ENCODE measurements around the gene TTC33.

Gene TTC33

GRCh38 chr5:40560474-40561110 lies 195.2 kb downstream of the TTC33 start:
- DNase-seq, result no peak

GRCh38 chr5:40559306-40559705 lies 196.5 kb downstream of the TTC33 start:
- DNase-seq, result no peak

- no peak for DNase-seq
These were observed 198.3 kb downstream of the TTC33 start for GRCh38 chr5:40557501-40557900.

GRCh38 chr5:40556811-40557210 lies 198.9 kb downstream of the TTC33 start:
- no peak for DNase-seq

- DNase-seq, result no peak
These were observed 199.9 kb downstream of the TTC33 start for GRCh38 chr5:40555886-40556285.

GRCh38 chr5:40554813-40555212 lies 200.9 kb downstream of the TTC33 start:
- DNase-seq, result no peak

GRCh38 chr5:40554054-40554453 lies 201.7 kb downstream of the TTC33 start:
- no peak for DNase-seq

- DNase-seq, result no peak
These were observed 202.8 kb downstream of the TTC33 start for GRCh38 chr5:40552981-40553380.

- no peak for DNase-seq
These were observed 204.0 kb downstream of the TTC33 start for GRCh38 chr5:40551496-40552491.

GRCh38 chr5:40550481-40550880 lies 205.3 kb downstream of the TTC33 start:
- no peak for DNase-seq

GRCh38 chr5:40549616-40550015 lies 206.1 kb downstream of the TTC33 start:
- no peak for DNase-seq

GRCh38 chr5:40547994-40548575 lies 207.7 kb downstream of the TTC33 start:
- DNase-seq, result no peak

GRCh38 chr5:40547557-40547956 lies 208.2 kb downstream of the TTC33 start:
- no peak for DNase-seq

- no peak for DNase-seq
These were observed 215.5 kb downstream of the TTC33 start for GRCh38 chr5:40540301-40540700.

GRCh38 chr5:40524677-40525076 lies 231.1 kb downstream of the TTC33 start:
- no peak for DNase-seq

GRCh38 chr5:40521925-40522324 lies 233.8 kb downstream of the TTC33 start:
- DNase-seq, result no peak

GRCh38 chr5:40521108-40521785 lies 234.5 kb downstream of the TTC33 start:
- no peak for DNase-seq

- no peak for DNase-seq
These were observed 237.3 kb downstream of the TTC33 start for GRCh38 chr5:40518485-40518917.

- DNase-seq, result no peak
These were observed 240.3 kb downstream of the TTC33 start for GRCh38 chr5:40515476-40515875.

- no peak for DNase-seq
These were observed 240.8 kb downstream of the TTC33 start for GRCh38 chr5:40514976-40515375.

GRCh38 chr5:40511801-40512200 lies 244.0 kb downstream of the TTC33 start:
- no peak for DNase-seq

GRCh38 chr5:40507095-40507494 lies 248.7 kb downstream of the TTC33 start:
- DNase-seq, result no peak

- DNase-seq, result no peak
These were observed 250.7 kb downstream of the TTC33 start for GRCh38 chr5:40505031-40505430.

Measured in NCI-H526 (cell line).